Activated naive CD4-positive, alpha-beta T cell treated with anti-CD3 and anti-CD28 coated beads, Interleukin-2, amount 10 ng/mL, durations not matched to agents 5 hours and 36 hours (primary cell): ENCODE data around the gene KCTD10. TPM values are rescaled to one million over a fixed set of nuclear protein-coding genes. Genes with fewer than 3 reads are reported as not detected.

Experiments
- total RNA-seq, 2 experiments: library from RNA; stranded (reverse); gene quantifications; one replicate each; pipeline ENCODE4 v1.2.3, GENCODE V29; 2021

KCTD10 gene, protein sequence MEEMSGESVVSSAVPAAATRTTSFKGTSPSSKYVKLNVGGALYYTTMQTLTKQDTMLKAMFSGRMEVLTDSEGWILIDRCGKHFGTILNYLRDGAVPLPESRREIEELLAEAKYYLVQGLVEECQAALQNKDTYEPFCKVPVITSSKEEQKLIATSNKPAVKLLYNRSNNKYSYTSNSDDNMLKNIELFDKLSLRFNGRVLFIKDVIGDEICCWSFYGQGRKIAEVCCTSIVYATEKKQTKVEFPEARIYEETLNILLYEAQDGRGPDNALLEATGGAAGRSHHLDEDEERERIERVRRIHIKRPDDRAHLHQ
- 10 to 100 TPM; 37.7 to 39.9 TPM for total RNA-seq

DNA sequence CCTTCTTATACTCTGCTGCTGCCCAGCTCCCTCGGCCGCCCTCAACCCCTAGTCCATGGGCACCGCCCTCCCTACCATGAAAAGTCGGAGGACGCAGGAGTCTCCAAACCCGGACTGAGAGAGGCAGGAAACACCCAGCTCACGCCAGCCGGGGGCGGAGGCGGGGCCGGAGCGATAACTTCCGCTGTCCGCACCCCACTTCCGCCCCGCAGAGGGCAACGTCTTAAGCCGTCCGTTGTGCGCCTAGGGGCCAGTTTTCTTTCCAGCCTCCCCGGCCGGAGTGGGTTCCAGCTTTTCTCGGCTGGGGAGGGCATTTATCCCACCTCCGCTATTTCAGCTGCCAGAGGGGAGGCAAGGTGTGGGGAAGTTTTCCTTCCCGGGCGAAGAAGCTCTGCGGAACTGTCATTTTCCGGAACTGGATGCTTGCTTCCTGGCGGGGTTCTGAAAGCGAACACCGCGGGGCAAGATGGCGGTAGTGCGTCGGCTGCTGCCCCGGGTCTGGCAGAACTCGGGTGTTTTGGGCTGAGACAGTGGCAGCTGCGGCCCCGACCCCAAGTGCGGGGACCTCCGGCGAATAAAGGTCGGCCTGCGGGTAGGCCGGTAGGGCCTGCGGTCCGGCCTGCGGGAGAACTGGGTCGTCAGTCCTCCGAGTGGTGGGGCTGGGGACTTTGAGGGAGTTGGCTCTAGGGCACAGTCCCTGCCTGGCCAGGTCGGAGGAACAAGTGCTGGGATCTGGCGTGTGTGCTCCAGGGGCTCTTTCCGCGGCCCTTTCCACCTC is at the start of gene KCTD10, which contains the start of gene UBE3B:
KCTD10 (minus strand) TSS at position 116 of the 778 bp plus-strand sequence; CDS start at position 78, 38 bp downstream.
UBE3B (plus strand) TSS at position 450 of the 778 bp plus-strand sequence. CDS start 5,918 bp downstream, outside the sequence.

Other genes with a start within 250 kb of the KCTD10 start
- gene FOXN4, start 168.0 kb downstream of the KCTD10 start, total RNA-seq = not detected
- not detected for gene MYO1H, start 129.4 kb downstream of the KCTD10 start, total RNA-seq
- 10 to 100 TPM; 32.5 to 37.4 TPM for gene UBE3B, start 334 bp upstream of the KCTD10 start, total RNA-seq
- gene MMAB, start 96.2 kb upstream of the KCTD10 start, total RNA-seq = 10 to 100 TPM; 41.1 to 45.8 TPM
- gene MVK, start 96.5 kb upstream of the KCTD10 start, total RNA-seq = 10 to 100 TPM; 27.1 to 29.0 TPM
- under 1 TPM; 0.58 to 0.60 TPM for gene FAM222A, start 236.5 kb upstream of the KCTD10 start, total RNA-seq